HS-27A (cell line): ENCODE data around the gene FAM131C.
"Not testable (repeated sequence)": the region's sequence is repeated elsewhere in the genome, so short reads cannot be mapped to it uniquely, and the experiment has no call there.

Experiments
- DNase-seq: peaks from one replicate; pipeline ENCODE4 v3.0.0-alpha.2; 2012; ENCODE audit warnings: low read depth, missing footprints

Gene FAM131C

GRCh38 chr1:16058394-16059120, 14.9 kb downstream of the FAM131C start:
- not testable (repeated sequence) for DNase-seq

GRCh38 chr1:16057314-16057915, 16.0 kb downstream of the FAM131C start:
- DNase-seq: not testable (repeated sequence)

GRCh38 chr1:16056521-16056912, 16.9 kb downstream of the FAM131C start:
- DNase-seq: not testable (repeated sequence)

GRCh38 chr1:16055613-16056520, 17.6 kb downstream of the FAM131C start:
- no peak for DNase-seq

GRCh38 chr1:16054598-16055540, 18.6 kb downstream of the FAM131C start:
- DNase-seq: no peak

- no peak for DNase-seq
Observed at GRCh38 chr1:16053781-16054502, 19.5 kb downstream of the FAM131C start.

GRCh38 chr1:16051949-16052348, 21.5 kb downstream of the FAM131C start:
- not testable (repeated sequence) for DNase-seq

- no peak for DNase-seq
Observed at GRCh38 chr1:16051039-16051438, 22.4 kb downstream of the FAM131C start.

GRCh38 chr1:16050328-16050727, 23.1 kb downstream of the FAM131C start:
- DNase-seq: no peak

- no peak for DNase-seq
Observed at GRCh38 chr1:16048573-16049189, 24.8 kb downstream of the FAM131C start.

- no peak for DNase-seq
Observed at GRCh38 chr1:16047791-16048475, 25.5 kb downstream of the FAM131C start.

GRCh38 chr1:16046842-16047241, 26.6 kb downstream of the FAM131C start:
- no peak for DNase-seq

- no peak for DNase-seq
Observed at GRCh38 chr1:16043950-16044349, 29.5 kb downstream of the FAM131C start.

GRCh38 chr1:16043521-16043920, 29.9 kb downstream of the FAM131C start, which contains the start of gene CLCNKB:
Gene CLCNKB (plus strand): TSS chr1:16043782. CDS start chr1:16044493, 711 bp downstream.
- DNase-seq: no peak

- DNase-seq: not testable (repeated sequence)
Observed at GRCh38 chr1:16042654-16043053, 30.8 kb downstream of the FAM131C start.

GRCh38 chr1:16042096-16042495, 31.4 kb downstream of the FAM131C start:
- DNase-seq: no peak

GRCh38 chr1:16041200-16041599, 32.3 kb downstream of the FAM131C start:
- no peak for DNase-seq

- DNase-seq: not testable (repeated sequence)
Observed at GRCh38 chr1:16039871-16040270, 33.6 kb downstream of the FAM131C start.

GRCh38 chr1:16038620-16038912, 34.9 kb downstream of the FAM131C start:
- no peak for DNase-seq

- not testable (repeated sequence) for DNase-seq
Observed at GRCh38 chr1:16036461-16036860, 37.0 kb downstream of the FAM131C start.
